Sciatic nerve (tissue), 2 donors: Measurements from ENCODE around the gene TIMM23. TPM values are rescaled to one million over a fixed set of nuclear protein-coding genes. Genes with fewer than 3 reads are reported as not detected.
"Not testable (repeated sequence)": the region's sequence is repeated elsewhere in the genome, so short reads cannot be mapped to it uniquely, and the experiment has no call there.

Experiments
- ATAC-seq: fragments of 200-7000 bp; cut with Tn5 transposase; one replicate; pipeline ENCODE4 v1.9.1; 2020; ENCODE audit warnings: mild to moderate bottlenecking, moderate library complexity
- DNase-seq: peaks from one replicate; pipeline ENCODE4 v3.0.0-alpha.2; 2020; ENCODE audit warnings: low spot score
- intact Hi-C: fragments of 100-400 bp; cut with DNase I; formaldehyde crosslinking; loops from one replicate; pipeline ENCODE4 v1.14.2; 2022
- total RNA-seq: library from RNA; stranded (reverse); fragmentation: NEBNext Ultra II Directional; extraction: Animal tissue kit (Norgen Biotek cat#: 25700); gene quantifications from one replicate; pipeline ENCODE4 v1.2.1, GENCODE V29; 2021
- donor health status: DM: no; HTN: no; CAD: no.
- donor health status: DM: no; HTN: no; CAD: no.

Gene TIMM23, protein sequence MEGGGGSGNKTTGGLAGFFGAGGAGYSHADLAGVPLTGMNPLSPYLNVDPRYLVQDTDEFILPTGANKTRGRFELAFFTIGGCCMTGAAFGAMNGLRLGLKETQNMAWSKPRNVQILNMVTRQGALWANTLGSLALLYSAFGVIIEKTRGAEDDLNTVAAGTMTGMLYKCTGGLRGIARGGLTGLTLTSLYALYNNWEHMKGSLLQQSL
- total RNA-seq: 30.8 TPM

- ATAC-seq (peak; percentile 98), DNase-seq (peak; percentile 89)
- intact Hi-C loops: not testable (repeated sequence)
Measured at GRCh38 chr10:45972106-45972812, at the start of gene TIMM23. TIMM23 (plus strand) TSS chr10:45972489; CDS start chr10:45972625, 136 bp downstream.

GRCh38 chr10:45926790-45927189, 45.5 kb upstream of the TIMM23 start:
- ATAC-seq, intact Hi-C loops, DNase-seq: not testable (repeated sequence)

DNA sequence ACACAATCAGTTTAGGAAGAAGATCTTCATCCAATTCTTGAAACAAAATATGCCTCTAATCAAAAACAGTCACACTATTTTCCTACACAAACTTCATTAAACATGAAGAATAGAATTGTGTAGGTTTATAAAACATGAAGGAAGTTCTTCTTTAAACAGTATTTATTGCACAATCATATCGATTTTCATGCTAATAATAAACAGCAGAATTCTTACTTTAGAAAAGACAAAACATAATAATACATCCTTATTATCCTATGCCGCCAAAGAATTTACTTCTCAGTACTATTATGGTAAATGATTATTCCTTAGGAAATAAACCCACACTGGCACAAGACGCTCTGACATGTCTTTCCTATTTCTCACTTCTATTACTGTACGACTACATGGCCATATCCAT, 41.0 kb upstream of the TIMM23 start:
- intact Hi-C loops, ATAC-seq: not testable (repeated sequence)

GRCh38 chr10:45934788-45935187, 37.5 kb upstream of the TIMM23 start:
- intact Hi-C loops, DNase-seq, ATAC-seq: not testable (repeated sequence)

More for the DNA sequence above, 41.0 kb upstream of the TIMM23 start:
- DNase-seq: not testable (repeated sequence)

DNA sequence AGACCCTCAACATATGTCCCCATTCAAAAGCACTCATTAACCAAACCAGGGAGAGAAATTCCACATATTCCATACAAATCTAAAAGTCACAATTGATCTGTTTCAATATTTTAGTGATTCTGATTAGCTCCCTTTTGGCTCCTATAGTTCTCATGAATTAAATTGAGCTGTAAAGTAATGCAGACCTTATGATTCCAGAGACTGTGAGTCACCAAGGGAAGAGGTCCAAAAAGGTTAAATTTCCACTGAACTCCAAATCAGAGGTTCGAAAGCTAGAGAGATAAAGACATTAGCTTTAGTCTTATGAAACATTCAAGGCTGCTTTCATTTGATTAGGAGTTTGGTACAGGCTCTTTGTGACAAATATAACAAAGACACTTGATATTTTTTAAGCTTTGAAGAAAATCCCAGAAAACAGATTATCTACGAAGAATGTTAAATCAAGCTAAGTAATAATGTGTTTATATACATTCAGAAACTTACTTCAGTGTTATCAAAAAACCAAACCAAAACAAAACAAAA, 33.1 kb upstream of the TIMM23 start:
- intact Hi-C loops, DNase-seq, ATAC-seq: not testable (repeated sequence)

DNA sequence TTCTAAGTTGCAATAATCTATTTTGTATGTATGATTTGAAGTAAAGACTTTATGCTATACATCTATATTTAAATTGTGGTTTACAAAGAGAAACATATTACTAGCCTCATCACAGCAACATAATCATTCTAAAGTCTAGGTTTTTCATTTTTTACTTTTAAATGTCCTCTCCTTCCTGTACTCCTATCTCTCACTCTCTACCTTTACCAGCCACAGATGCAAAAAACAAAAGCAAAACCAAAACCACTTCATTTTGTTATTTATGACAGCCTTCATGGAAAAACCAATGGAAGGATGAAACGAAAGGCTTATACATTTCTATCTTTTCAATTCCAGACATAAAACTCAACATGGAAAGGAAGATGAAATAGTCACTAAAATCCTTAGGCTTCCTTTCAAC, 31.1 kb upstream of the TIMM23 start:
- intact Hi-C loops, DNase-seq, ATAC-seq: not testable (repeated sequence)

DNA sequence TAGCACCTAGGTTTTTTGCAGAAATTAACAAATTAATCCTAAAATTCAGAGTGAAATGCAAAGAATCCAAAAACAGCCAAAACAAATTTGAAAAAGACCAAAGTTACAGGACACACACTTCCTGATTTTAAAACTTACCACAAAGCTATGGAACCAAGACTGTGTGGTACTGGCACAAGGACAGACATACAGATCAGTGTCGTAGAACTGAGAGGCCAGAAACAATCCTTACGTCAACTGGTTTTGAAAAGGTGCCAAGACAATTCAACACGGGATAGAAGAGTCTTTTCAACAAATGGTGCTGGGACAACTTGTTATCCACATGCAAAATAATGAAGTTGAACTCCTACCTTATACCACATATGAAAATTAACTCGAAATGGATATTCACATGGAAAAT, 26.8 kb upstream of the TIMM23 start:
- ATAC-seq, intact Hi-C loops, DNase-seq: not testable (repeated sequence)

GRCh38 chr10:45947363-45947762, 24.9 kb upstream of the TIMM23 start:
- ATAC-seq, intact Hi-C loops: not testable (repeated sequence)

GRCh38 chr10:45948801-45949200, 23.5 kb upstream of the TIMM23 start:
- ATAC-seq, intact Hi-C loops, DNase-seq: not testable (repeated sequence)

More at GRCh38 chr10:45947363-45947762, 24.9 kb upstream of the TIMM23 start:
- DNase-seq: not testable (repeated sequence)

- intact Hi-C loops, ATAC-seq: not testable (repeated sequence)
Measured at GRCh38 chr10:45954367-45954766, 17.9 kb upstream of the TIMM23 start.

DNA sequence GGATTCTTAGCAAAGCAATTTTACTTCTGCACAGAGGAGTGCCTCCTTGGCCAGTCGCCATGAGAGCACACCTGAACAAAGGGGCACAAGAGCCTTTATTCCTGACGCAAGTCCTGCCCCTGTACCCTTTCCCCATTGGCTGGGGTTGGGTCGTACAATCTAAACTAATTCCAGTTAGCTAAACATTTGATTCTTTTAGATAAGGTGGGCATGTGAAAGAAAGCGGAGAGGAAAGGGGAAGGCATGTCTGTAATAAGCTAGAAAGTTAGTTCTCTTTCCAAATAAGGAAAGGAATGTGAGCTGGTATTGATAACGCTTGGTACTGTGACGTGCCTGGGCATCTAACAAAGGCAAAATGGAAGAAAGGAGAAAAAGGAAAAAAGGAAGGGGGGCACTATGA, 15.7 kb upstream of the TIMM23 start:
- ATAC-seq, intact Hi-C loops: not testable (repeated sequence)

More at GRCh38 chr10:45954367-45954766, 17.9 kb upstream of the TIMM23 start:
- not testable (repeated sequence) for DNase-seq

DNA sequence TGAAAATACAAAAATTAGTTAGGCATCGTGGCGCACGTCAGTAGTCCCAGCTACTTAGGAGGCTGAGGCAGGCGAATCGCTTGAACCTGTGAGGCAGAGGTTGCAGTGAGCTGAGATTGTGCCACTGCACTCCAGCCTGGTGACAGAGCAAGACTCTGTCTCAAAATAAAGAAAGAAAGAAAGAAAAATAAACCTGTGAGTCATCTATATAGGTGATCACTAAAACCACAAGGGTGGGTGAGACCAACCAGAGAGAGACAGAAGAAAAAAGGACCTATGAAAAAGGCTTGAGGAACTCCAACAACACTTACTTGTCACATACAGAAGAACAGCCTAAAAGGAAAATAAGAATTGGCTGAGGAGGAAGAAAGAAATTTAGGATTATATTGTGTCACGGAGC, 14.4 kb upstream of the TIMM23 start:
- ATAC-seq, DNase-seq, intact Hi-C loops: not testable (repeated sequence)

More for the DNA sequence above, 15.7 kb upstream of the TIMM23 start:
- DNase-seq: not testable (repeated sequence)

- ATAC-seq, DNase-seq, intact Hi-C loops: not testable (repeated sequence)
Measured at GRCh38 chr10:45962686-45963452, 9.4 kb upstream of the TIMM23 start.

DNA sequence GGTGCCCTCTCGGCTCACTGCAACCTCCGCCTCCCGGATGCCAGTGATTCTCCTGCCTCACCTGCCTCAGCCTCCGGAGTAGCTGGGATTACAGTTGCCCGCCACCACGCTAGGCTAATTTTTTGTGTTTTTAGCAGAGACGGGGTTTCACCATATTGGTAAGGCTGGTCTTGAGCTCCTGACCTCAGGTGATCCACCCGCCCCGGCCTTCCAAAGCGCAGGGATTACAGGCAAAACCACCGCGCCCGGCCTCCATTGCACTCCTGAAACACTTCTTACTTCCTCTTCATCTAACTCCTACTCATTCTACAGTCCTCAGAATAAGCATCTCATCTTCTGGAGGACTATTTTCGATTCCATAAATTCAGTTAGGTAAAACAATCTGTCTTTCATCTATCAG, 1.3 kb upstream of the TIMM23 start:
- ATAC-seq: not testable (repeated sequence)

DNA sequence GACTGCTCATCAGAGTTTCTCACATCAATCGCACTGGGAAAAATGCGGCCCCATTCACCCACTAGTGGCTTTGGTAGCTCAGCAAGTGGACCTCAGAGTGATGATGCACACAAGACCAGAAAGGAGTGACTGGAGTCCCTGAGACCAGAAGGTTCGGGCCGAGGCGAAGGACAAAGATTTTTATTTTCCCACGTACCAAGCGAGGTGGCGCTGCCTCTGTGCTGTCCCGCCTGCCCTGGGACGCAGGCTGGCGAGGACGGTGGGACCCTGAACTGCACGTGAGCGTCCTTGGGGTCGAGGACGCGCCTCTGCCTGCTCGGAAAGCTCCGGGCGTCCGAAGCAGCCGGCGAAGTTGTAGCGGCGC, 565 bp upstream of the TIMM23 start:
- ATAC-seq, DNase-seq, intact Hi-C loops: not testable (repeated sequence)

More for the DNA sequence above, 1.3 kb upstream of the TIMM23 start:
- intact Hi-C loops: not testable (repeated sequence)
- DNase-seq: peak; percentile 55

GRCh38 chr10:45972813-45973169, 502 bp downstream of the TIMM23 start:
- ATAC-seq: peak; percentile 27
- intact Hi-C loops, DNase-seq: not testable (repeated sequence)

- intact Hi-C loops, DNase-seq, ATAC-seq: not testable (repeated sequence)
Measured at GRCh38 chr10:45974041-45974440, 1.8 kb downstream of the TIMM23 start.

DNA sequence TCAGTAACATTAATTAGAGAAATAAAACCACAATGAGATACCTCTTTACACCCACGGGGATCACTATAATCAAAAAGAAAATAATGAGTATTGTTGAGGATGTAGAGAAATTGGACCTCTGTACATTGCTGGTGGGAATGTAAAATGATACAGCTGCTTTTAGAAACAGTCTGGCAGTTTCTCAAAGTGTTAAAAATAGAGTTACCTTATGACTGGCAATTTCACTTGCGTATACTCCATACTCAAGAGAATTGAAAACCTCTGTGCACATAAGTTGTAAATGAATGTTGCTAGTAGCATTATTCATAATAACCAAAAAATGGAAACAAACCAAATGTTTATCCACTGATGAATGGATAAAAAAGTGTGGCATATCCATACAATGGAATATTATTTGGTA, 6.3 kb downstream of the TIMM23 start:
- ATAC-seq, intact Hi-C loops: not testable (repeated sequence)

GRCh38 chr10:45981367-45981766, 9.1 kb downstream of the TIMM23 start:
- intact Hi-C loops, ATAC-seq, DNase-seq: not testable (repeated sequence)

More for the DNA sequence above, 6.3 kb downstream of the TIMM23 start:
- DNase-seq: not testable (repeated sequence)
